ENCODE data around the gene ARHGAP26. TPM values are rescaled to one million over a fixed set of nuclear protein-coding genes. Genes with fewer than 3 reads are reported as not detected.

Gene ARHGAP26
- total and polyA plus RNA-seq, 7 donors: 2.5 to 28.7 (median 12.0) TPM

DNA sequence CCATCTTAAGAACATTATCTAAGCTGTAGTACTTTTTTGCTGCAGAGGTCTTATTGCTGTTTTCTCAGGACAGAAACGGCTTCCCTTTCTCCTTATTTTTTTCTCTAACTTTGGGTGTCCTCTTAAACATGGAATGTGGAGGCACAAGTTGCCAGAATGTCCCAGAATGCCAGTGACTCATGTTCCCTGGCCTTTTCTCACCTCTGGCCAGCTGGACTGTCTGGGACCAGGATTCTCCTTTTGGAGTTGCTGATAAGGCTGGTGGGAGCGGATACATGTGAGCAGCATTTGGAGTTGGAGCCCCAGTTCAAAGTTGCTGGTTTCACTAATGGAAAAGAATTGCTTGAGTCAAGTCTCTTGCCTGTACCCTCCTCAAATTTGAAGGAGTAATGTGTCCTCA is 112.8 kb downstream of the ARHGAP26 start:
- H3K36me3 ChIP-seq (ENCODE audit: insufficient read depth in 1 of 2, low read depth in 1 of 2): peaks cover 0 to 3% of the 10 kb centered on the region in 2 donors
- H3K4me1 ChIP-seq: peaks cover 8% of the 10 kb centered on the region
- no peaks in the 10 kb centered on the region for H3K9me3 ChIP-seq
- TF ChIP-seq, protein P1, sequence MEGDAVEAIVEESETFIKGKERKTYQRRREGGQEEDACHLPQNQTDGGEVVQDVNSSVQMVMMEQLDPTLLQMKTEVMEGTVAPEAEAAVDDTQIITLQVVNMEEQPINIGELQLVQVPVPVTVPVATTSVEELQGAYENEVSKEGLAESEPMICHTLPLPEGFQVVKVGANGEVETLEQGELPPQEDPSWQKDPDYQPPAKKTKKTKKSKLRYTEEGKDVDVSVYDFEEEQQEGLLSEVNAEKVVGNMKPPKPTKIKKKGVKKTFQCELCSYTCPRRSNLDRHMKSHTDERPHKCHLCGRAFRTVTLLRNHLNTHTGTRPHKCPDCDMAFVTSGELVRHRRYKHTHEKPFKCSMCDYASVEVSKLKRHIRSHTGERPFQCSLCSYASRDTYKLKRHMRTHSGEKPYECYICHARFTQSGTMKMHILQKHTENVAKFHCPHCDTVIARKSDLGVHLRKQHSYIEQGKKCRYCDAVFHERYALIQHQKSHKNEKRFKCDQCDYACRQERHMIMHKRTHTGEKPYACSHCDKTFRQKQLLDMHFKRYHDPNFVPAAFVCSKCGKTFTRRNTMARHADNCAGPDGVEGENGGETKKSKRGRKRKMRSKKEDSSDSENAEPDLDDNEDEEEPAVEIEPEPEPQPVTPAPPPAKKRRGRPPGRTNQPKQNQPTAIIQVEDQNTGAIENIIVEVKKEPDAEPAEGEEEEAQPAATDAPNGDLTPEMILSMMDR (IDR thresholded peaks at IDR 0.05): no peak
- 50 to 68% (median 52%) methylated on average over 2 of the region's 2 CpGs for WGBS, 3 donors
- no peak overlapping the region for H3K4me3 ChIP-seq
- no peak for ATAC-seq
- intact Hi-C loops (cut with DNase I): loop anchor here (5.0 to 10.0 kb wide), 5 partner anchors 136 to 738 kb away; no protein-coding TSS in a partner anchor
- no peak overlapping the region for H3K27ac ChIP-seq
- H3K27me3 ChIP-seq (ENCODE audit: insufficient read depth in 3 of 3, low read length in 2 of 3): no peaks in the 10 kb centered on the region
- DNase-seq: peak in 1 of 2 donors; percentile 35

DNA sequence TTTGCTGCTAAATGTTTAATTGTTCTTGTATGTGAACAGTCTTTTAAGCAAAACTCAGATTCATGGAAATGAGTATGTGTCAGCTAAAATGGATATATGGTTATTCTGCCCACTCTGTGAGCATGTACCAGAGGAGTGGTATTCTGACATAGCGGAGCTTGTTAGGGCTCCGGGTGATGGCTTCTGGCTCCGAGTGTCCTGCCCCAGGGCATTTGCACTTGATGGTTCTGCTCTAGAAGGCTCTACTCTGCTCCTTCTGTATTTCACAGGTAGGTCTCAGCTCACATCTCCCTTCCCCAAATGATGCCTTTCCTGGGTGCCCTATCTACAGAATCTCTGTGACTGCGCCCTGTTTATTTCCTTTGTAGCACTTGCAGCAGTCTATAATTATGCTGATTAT is 113.3 kb downstream of the ARHGAP26 start:
- peaks cover 8% of the 10 kb centered on the region for H3K4me1 ChIP-seq
- TF ChIP-seq, protein P1 (IDR thresholded peaks at IDR 0.05): no peak
- 82 to 100% (median 98%) methylated on average over 4 of the region's 4 CpGs for WGBS, 3 donors
- H3K36me3 ChIP-seq (ENCODE audit: insufficient read depth in 1 of 2, low read depth in 1 of 2): peaks cover 0 to 3% of the 10 kb centered on the region in 2 donors
- no peak overlapping the region for H3K4me3 ChIP-seq
- H3K27me3 ChIP-seq (ENCODE audit: insufficient read depth in 3 of 3, low read length in 2 of 3): no peaks in the 10 kb centered on the region
- DNase-seq (no peak), ATAC-seq (no peak)
- H3K27ac ChIP-seq: no peak overlapping the region
- H3K9me3 ChIP-seq: no peaks in the 10 kb centered on the region
- intact Hi-C loops (cut with DNase I): loop anchor here (5.0 to 10.0 kb wide), 5 partner anchors 136 to 739 kb away; no protein-coding TSS in a partner anchor

DNA sequence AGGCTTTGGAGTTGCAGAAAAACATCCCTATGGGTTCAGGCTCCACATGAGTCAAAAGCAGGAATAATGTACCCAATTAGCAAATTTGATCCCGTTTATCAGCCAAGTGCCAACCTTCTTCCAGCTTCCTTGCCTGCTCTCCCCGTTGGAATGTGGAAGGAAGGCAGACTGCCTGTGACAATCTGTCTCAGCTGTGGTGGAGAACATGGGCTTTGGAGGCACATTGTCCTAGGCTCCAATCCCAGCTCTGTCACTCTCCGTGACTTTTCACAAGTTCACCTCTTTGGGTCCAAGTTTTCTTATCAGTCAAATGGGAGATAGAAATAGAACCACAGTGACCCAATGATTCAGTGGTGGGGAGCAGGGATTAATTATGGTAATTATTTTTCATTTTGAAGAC is 113.9 kb downstream of the ARHGAP26 start:
- TF ChIP-seq, protein P1 (IDR thresholded peaks at IDR 0.05): no peak
- Histone ChIP-seq H3K36me3 (ENCODE audit: insufficient read depth in 1 of 2, low read depth in 1 of 2) (peaks cover 0 to 3% of the 10 kb centered on the region in 2 donors), H3K4me1 (peaks cover 8% of the 10 kb centered on the region), H3K27ac (no peak overlapping the region), H3K9me3 (no peaks in the 10 kb centered on the region), H3K4me3 (no peak overlapping the region), H3K27me3 (ENCODE audit: insufficient read depth in 3 of 3, low read length in 2 of 3) (no peaks in the 10 kb centered on the region)
- DNase-seq (no peak), ATAC-seq (no peak)
- intact Hi-C loops (cut with DNase I): loop anchor here (5.0 to 10.0 kb wide), 5 partner anchors 137 to 739 kb away; no protein-coding TSS in a partner anchor
- 39 to 63% (median 59%) methylated on average over 3 of the region's 3 CpGs for WGBS, 3 donors

DNA sequence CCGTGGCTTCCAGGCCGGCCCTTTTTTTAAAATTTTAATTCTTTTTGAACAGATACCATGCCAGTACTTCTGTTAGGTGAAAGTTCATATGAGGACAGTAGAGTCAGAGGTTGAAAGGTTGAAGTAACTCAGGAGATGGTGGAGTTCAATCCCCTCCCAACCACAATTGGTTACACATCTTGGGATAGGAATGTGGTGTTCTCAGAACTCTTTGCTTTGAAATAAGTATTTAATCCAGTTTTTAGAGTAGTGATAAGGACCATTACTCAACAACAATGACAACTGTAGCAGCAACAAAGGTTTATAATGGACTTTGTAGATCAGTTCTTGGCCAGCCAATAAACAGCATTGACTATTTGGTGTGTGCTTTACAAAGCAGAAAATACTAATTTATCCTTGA is 116.0 kb downstream of the ARHGAP26 start:
- WGBS, 3 donors: 54 to 87% (median 79%) methylated on average over 2 of the region's 2 CpGs
- Histone ChIP-seq H3K27me3 (ENCODE audit: insufficient read depth in 3 of 3, low read length in 2 of 3) (no peaks in the 10 kb centered on the region), H3K27ac (no peak overlapping the region), H3K9me3 (no peaks in the 10 kb centered on the region), H3K4me1 (peaks cover 8% of the 10 kb centered on the region), H3K4me3 (no peak overlapping the region), H3K36me3 (ENCODE audit: insufficient read depth in 1 of 2, low read depth in 1 of 2) (peaks cover 0 to 3% of the 10 kb centered on the region in 2 donors)
- DNase-seq: no peak
- intact Hi-C loops (cut with DNase I): loop anchor here in 1 of 2 donors (5.0 to 10.0 kb wide), 2 partner anchors 274 to 741 kb away; no protein-coding TSS in a partner anchor
- ATAC-seq: no peak
- TF ChIP-seq, protein P1 (IDR thresholded peaks at IDR 0.05): no peak

DNA sequence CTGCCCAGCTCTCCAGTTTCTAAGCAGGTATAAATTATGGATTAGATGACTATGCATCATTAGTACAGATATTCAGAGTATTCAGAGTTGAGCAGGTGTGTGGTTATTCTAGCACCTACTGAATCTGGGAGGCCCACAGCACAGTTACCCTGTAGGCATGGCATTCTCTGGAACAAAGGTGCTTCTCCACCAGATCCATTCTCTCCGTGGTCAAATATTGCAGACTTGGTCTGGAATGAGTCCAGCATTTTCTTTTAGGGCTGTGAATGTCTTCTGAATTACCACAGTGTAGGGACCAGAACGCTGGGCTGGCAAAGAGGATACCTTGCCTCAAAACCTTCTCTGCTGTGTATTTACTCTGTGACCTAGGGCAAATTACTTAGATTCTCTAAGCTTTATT is 116.8 kb downstream of the ARHGAP26 start:
- H3K27me3 ChIP-seq (ENCODE audit: insufficient read depth in 3 of 3, low read length in 2 of 3): no peaks in the 10 kb centered on the region
- WGBS, 3 donors: 41 to 52% (median 43%) methylated on average over 2 of the region's 2 CpGs
- peaks cover 0 to 3% of the 10 kb centered on the region in 2 donors for H3K36me3 ChIP-seq (ENCODE audit: insufficient read depth in 1 of 2, low read depth in 1 of 2)
- TF ChIP-seq, protein P1 (IDR thresholded peaks at IDR 0.05): no peak
- intact Hi-C loops (cut with DNase I): loop anchor here in 1 of 2 donors (5.0 to 10.0 kb wide), 2 partner anchors 275 to 742 kb away; no protein-coding TSS in a partner anchor
- H3K4me3 ChIP-seq: no peak overlapping the region
- H3K27ac ChIP-seq: no peak overlapping the region
- H3K9me3 ChIP-seq: no peaks in the 10 kb centered on the region
- DNase-seq (no peak), ATAC-seq (no peak)
- H3K4me1 ChIP-seq: peaks cover 8% of the 10 kb centered on the region
